ENCODE data around the gene TMCO1.

DNA sequence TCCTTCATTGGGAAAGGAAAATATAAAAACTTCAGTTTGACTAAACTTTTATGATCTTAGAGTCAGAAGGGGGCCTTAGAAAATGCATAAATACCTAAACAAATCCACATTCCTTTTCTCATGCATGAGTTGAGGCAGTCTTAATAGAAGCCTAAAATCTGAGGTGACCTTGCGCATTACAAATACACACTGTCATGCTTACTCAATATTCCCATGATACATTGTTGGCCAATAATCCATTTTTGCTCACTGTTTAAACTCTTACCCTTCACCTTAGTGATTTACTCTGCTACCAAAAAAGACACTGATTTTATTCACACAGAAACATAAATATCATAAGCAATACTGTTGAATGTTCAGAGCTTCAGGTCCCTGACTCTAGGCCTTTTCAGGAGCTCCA lies 19.1 kb upstream of the TMCO1 start:
- no peak for TF ChIP-seq POLR2A (IDR thresholded peaks at IDR 0.05)
- no peak for TF ChIP-seq CTCF (IDR thresholded peaks at IDR 0.05)
